ENCODE measurements around the gene ZNF19. TPM values are rescaled to one million over a fixed set of nuclear protein-coding genes. Genes with fewer than 3 reads are reported as not detected.
A peak's percentile ranks its signal among the peaks of the same experiment; 100 is the strongest.
"Not testable (repeated sequence)": the region's sequence is repeated elsewhere in the genome, so short reads cannot be mapped to it uniquely, and the experiment has no call there.

ZNF19 gene
- total and polyA plus RNA-seq, 5 donors: 1.7 to 4.0 (median 3.1) TPM

DNA sequence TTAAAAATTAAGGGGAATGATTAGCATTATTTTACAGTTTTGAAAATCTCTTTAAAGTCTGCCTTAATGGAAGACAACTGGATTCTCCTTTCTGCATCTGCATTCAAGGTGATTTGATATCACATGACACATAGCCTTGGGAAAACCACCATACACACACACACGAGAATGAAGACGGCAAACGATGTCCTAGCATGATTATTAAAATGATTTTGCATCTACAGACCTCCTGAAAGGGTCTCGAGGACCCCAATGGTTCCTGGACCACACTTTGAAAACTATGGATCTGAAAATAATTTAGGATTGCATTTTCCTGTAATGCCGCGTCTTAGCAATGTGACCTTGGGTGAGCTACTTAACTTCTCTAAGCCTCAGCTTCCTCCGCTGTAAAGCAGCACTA, 25.4 kb upstream of the ZNF19 start:
- no peaks in the 10 kb centered on the region for H3K27me3 ChIP-seq (ENCODE audit: control insufficient read depth, insufficient read depth)
- intact Hi-C loops (cut with DNase I): no loop called here
- ATAC-seq: no peak
- no peaks in the 10 kb centered on the region for H3K4me1 ChIP-seq (ENCODE audit: control insufficient read depth, insufficient read depth, low read length)
- no peak overlapping the region for H3K27ac ChIP-seq (ENCODE audit: low read length)
- no peak overlapping the region for H3K4me3 ChIP-seq (ENCODE audit: low read length)
- H3K9me3 ChIP-seq (ENCODE audit: control insufficient read depth, low read length): no peaks in the 10 kb centered on the region
- 84% methylated on average over 7 of the region's 7 CpGs for WGBS
- DNase-seq: no peak

DNA sequence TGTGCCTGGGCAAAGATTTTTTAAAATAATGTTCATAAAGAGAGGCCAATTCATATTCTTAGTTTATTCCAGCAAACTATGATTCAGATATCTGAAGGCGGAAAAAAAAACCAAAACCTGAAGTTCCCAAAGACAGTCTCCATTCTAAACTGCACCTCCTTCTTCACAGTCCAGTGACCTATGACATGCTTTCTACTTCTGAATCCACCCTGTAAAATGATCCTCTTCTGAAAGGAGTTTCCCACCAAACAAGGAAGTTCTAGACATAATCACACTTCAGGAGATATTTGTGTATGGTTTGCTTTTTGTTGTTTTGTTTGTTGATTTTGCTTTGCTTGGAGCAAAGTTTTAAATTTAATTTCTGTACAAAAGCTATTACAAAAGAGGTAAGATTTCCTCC, 24.2 kb upstream of the ZNF19 start:
- no peaks in the 10 kb centered on the region for H3K27me3 ChIP-seq (ENCODE audit: control insufficient read depth, insufficient read depth)
- no peaks in the 10 kb centered on the region for H3K9me3 ChIP-seq (ENCODE audit: control insufficient read depth, low read length)
- ATAC-seq (no peak), DNase-seq (no peak)
- no peaks in the 10 kb centered on the region for H3K4me1 ChIP-seq (ENCODE audit: control insufficient read depth, insufficient read depth, low read length)
- H3K27ac ChIP-seq (ENCODE audit: low read length): no peak overlapping the region
- WGBS: 77% methylated on average over 1 of the region's 1 CpG
- intact Hi-C loops (cut with DNase I): no loop called here
- H3K4me3 ChIP-seq (ENCODE audit: low read length): no peak overlapping the region

DNA sequence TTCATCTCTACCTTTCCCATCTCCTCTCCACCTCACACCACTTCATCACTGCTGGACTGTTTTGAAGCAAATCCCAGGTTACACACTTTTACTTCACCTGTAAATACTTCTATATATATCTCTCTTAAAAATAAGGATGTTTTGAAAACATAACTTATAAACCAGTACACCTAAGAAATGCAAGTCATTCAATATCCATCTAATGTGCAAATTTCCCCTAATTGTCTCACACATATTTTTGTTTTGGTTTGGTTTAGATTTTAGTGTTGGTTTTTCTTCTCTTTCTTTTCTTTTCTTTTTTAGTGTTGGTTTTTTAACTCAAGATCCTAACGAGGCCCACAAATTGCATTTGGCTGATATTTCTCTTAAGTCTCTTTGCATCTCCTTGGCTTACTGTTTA, 17.9 kb upstream of the ZNF19 start:
- Histone ChIP-seq H3K27me3 (ENCODE audit: control insufficient read depth, insufficient read depth) (no peaks in the 10 kb centered on the region), H3K27ac (ENCODE audit: low read length) (no peak overlapping the region), H3K4me1 (ENCODE audit: control insufficient read depth, insufficient read depth, low read length) (no peaks in the 10 kb centered on the region), H3K9me3 (ENCODE audit: control insufficient read depth, low read length) (no peaks in the 10 kb centered on the region), H3K4me3 (ENCODE audit: low read length) (no peak overlapping the region)
- 47% methylated on average over 1 of the region's 1 CpG for WGBS
- ATAC-seq (no peak), DNase-seq (no peak)
- intact Hi-C loops (cut with DNase I): no loop called here

DNA sequence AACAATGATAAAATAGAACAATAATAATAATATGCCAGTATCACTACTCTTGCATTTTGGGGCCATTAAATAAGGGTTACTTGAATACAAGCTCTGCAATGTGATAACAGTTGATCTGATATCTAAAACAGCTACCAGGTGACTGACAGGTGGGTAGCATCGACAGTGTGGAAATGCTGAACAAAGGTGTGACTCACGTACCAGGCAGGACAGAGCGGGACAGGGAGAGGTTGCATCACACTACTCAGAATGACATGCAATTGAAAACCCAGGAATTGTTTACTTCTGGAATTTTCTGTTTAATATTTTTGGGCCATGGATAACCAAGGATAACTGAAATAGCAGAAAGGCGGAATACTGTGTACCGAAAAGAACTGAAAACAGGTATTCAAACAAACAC, 15.8 kb upstream of the ZNF19 start:
- intact Hi-C loops (cut with DNase I): loop anchor here in 1 of 4 donors (5.0 kb wide), 1 partner anchor 93 kb away; no protein-coding TSS in a partner anchor
- Histone ChIP-seq H3K27ac (ENCODE audit: low read length) (no peak overlapping the region), H3K27me3 (ENCODE audit: control insufficient read depth, insufficient read depth) (no peaks in the 10 kb centered on the region), H3K4me1 (ENCODE audit: control insufficient read depth, insufficient read depth, low read length) (no peaks in the 10 kb centered on the region), H3K9me3 (ENCODE audit: control insufficient read depth, low read length) (no peaks in the 10 kb centered on the region), H3K4me3 (ENCODE audit: low read length) (no peak overlapping the region)
- DNase-seq: no peak
- 86% methylated on average over 5 of the region's 5 CpGs for WGBS
- no peak for ATAC-seq

DNA sequence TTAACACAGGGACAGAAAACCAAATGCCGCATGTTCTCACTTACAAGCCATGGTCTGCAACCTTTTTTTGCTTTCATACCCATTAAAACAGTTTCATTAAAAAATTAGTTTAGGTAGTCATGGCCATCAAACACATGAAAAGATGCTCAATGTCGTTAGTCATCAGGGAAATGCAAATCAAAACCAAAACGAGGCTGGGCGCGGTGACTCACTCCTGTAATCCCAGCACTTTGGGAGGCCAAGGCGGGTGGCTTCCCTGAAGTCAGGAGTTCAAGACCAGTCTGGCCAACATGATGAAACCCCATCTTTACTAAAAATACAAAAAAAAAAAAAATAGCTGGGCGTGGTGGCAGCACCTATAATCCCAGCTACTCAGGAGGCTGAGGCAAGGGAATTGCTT, 14.9 kb upstream of the ZNF19 start:
- WGBS: 73% methylated on average over 7 of the region's 7 CpGs
- not testable (repeated sequence) for H3K27me3 ChIP-seq (ENCODE audit: control insufficient read depth, insufficient read depth); H3K4me3 ChIP-seq (ENCODE audit: low read length); H3K9me3 ChIP-seq (ENCODE audit: control insufficient read depth, low read length); DNase-seq; ATAC-seq; H3K4me1 ChIP-seq (ENCODE audit: control insufficient read depth, insufficient read depth, low read length); H3K27ac ChIP-seq (ENCODE audit: low read length)
- intact Hi-C loops (cut with DNase I): loop anchor here in 1 of 4 donors (5.0 kb wide), 1 partner anchor 92 kb away; no protein-coding TSS in a partner anchor

DNA sequence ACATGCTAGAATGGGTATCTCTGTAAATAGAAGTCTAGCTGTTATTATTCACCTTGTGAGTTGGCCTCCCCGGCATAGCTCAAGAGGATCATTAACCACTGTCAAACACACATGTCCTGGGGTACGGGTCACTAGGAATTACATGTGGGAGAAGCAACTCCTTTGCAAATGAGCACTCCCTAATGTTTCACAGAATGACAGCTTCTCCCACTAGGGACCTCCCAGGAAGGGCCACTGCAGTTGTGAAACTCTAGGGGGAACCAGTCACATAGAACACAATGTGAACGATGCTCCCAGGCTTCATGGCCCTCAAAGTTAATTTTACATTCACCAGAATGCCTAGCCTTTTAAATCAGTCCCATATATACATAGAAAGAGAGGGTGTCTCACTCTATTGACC, 12.4 kb upstream of the ZNF19 start:
- intact Hi-C loops (cut with DNase I): loop anchor here in 2 of 4 donors (2.0 to 5.0 kb wide), 2 partner anchors 89 kb away; no protein-coding TSS in a partner anchor
- no peaks in the 10 kb centered on the region for H3K9me3 ChIP-seq (ENCODE audit: control insufficient read depth, low read length)
- H3K4me3 ChIP-seq (ENCODE audit: low read length): no peak overlapping the region
- no peak for ATAC-seq
- H3K4me1 ChIP-seq (ENCODE audit: control insufficient read depth, insufficient read depth, low read length): no peaks in the 10 kb centered on the region
- DNase-seq: no peak
- no peaks in the 10 kb centered on the region for H3K27me3 ChIP-seq (ENCODE audit: control insufficient read depth, insufficient read depth)
- WGBS: 50% methylated on average over 3 of the region's 3 CpGs
- no peak overlapping the region for H3K27ac ChIP-seq (ENCODE audit: low read length)

DNA sequence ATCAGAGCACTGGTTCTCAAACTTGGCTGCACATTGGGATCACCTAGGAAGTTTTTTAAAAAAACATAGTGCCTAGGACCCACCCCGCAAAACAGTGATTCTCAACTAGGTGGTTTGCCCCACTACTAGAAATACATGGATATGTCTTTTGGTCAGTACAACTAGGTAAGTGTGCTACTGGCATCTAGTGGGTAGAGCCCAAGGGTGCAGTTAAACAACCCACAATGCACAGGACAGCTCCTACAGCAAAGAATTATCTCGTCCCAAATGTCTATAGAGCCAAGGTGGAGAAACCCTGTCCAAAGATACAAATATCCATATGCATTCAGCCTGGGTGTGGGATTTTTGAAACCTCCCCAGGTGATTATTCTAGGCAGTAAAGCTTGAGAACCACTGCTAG, 11.8 kb upstream of the ZNF19 start:
- DNase-seq (no peak), ATAC-seq (no peak)
- no peaks in the 10 kb centered on the region for H3K27me3 ChIP-seq (ENCODE audit: control insufficient read depth, insufficient read depth)
- intact Hi-C loops (cut with DNase I): loop anchor here in 2 of 4 donors (2.0 to 5.0 kb wide), 2 partner anchors 88 to 89 kb away; no protein-coding TSS in a partner anchor
- no peaks in the 10 kb centered on the region for H3K9me3 ChIP-seq (ENCODE audit: control insufficient read depth, low read length)
- H3K27ac ChIP-seq (ENCODE audit: low read length): no peak overlapping the region
- H3K4me3 ChIP-seq (ENCODE audit: low read length): no peak overlapping the region
- H3K4me1 ChIP-seq (ENCODE audit: control insufficient read depth, insufficient read depth, low read length): no peaks in the 10 kb centered on the region
- WGBS: 63% methylated on average over 2 of the region's 2 CpGs

DNA sequence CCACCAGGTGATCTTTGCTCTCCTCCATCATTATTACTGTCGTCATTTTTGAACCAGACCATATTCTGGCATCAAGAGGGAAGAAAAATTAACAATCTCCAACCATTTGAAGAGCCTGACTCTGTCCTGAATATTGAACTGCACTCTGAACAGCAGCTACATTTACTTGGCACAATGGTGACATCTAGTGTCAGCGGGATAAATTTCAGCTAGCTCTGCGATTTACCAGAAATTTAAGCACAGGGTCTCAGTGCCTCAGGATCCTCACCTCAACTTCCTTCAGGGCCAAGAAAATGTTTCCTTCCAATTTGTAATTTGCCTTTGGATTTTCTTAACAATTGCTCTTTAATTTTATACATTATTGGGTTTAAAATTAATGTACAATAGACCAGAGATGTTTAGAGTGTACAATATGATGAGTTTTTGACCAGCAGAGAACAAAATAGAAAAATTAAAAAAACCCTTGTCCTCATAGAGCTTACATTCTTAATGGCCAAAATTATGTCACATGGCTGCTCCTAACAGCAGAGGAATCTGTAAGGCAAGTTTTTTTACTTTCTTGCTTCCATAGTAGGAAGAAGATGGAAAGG, 10.7 kb upstream of the ZNF19 start:
- 2% methylated on average over 3 of the region's 3 CpGs for WGBS
- Histone ChIP-seq H3K9me3 (ENCODE audit: control insufficient read depth, low read length) (no peaks in the 10 kb centered on the region), H3K27me3 (ENCODE audit: control insufficient read depth, insufficient read depth) (no peaks in the 10 kb centered on the region), H3K27ac (ENCODE audit: low read length) (no peak overlapping the region), H3K4me1 (ENCODE audit: control insufficient read depth, insufficient read depth, low read length) (no peaks in the 10 kb centered on the region), H3K4me3 (ENCODE audit: low read length) (no peak overlapping the region)
- intact Hi-C loops (cut with DNase I): loop anchor here in 3 of 4 donors (2.0 to 5.0 kb wide), 2 partner anchors 87 to 88 kb away; no protein-coding TSS in a partner anchor
- no peak for DNase-seq
- peak in 1 of 2 donors; percentile 71 for ATAC-seq

DNA sequence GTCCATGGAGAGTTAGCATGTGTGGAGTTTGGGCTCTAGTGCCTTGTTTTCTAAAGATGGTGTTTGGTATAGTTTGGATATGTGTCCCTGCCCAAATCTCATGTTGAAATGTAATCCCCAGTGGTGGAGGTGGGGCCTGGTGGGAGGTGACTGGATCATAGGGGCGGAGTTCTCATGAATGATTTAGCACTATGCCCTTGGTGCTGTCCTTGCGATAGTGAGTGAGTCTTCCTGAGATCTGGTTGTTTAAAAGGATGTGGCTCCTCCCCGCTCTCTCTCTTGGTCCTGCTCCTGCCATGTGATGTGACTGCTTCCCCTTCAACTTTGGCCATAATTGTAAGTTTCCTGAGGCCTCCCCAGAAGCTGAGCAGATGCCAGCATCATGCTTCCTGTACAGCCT, 8.9 kb upstream of the ZNF19 start:
- Histone ChIP-seq H3K27me3 (ENCODE audit: control insufficient read depth, insufficient read depth) (no peaks in the 10 kb centered on the region), H3K4me1 (ENCODE audit: control insufficient read depth, insufficient read depth, low read length) (no peaks in the 10 kb centered on the region), H3K27ac (ENCODE audit: low read length) (no peak overlapping the region), H3K4me3 (ENCODE audit: low read length) (no peak overlapping the region), H3K9me3 (ENCODE audit: control insufficient read depth, low read length) (no peaks in the 10 kb centered on the region)
- no peak for ATAC-seq
- intact Hi-C loops (cut with DNase I): loop anchor here in 1 of 4 donors (2.0 kb wide), 1 partner anchor 85 kb away; no protein-coding TSS in a partner anchor
- WGBS: 90% methylated on average over 3 of the region's 3 CpGs
- no peak for DNase-seq

DNA sequence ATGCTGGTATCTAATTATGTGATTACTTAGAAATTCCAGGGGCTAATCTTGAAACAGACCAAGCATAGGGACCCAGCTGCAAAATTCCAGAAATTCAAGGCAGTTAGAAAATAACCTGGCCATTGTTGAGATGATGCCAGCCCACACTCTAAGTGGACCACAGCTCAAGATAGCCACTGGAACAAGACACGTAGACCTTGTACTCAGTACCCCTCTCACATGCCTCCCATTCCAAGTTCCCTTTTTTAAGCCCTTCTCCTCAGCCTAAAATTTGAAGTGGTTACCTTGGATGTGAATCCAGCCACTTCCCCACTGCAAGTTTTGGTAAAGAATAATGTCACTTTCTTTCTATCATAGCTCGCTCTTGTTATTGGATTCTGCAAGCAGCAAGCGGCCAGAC, 4.1 kb upstream of the ZNF19 start:
- intact Hi-C loops (cut with DNase I): no loop called here
- H3K27me3 ChIP-seq (ENCODE audit: control insufficient read depth, insufficient read depth): no peaks in the 10 kb centered on the region
- 68% methylated on average over 3 of the region's 3 CpGs for WGBS

DNA sequence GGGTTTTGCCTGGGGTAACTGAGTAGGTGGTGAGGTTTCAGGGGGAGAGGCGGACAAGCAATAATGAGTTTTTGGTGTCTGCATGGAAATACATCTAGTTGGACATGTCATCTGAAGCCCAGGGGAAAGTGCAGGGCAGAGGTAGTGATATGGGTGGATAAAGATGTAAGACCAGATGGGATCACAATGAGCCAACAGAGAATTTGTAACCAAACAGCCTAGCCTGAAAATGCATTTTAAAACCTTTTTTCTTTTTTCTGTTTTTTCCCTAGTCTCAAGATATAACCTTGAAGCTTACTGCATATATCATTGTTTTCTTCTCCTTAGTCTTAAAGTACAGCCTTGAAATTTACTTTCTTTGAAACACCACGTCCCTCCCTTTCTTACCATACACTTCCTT, 3.7 kb upstream of the ZNF19 start:
- Histone ChIP-seq H3K9me3 (ENCODE audit: control insufficient read depth, low read length) (no peaks in the 10 kb centered on the region), H3K27me3 (ENCODE audit: control insufficient read depth, insufficient read depth) (no peaks in the 10 kb centered on the region), H3K27ac (ENCODE audit: low read length) (no peak overlapping the region), H3K4me1 (ENCODE audit: control insufficient read depth, insufficient read depth, low read length) (no peaks in the 10 kb centered on the region), H3K4me3 (ENCODE audit: low read length) (no peak overlapping the region)
- 58% methylated on average over 2 of the region's 2 CpGs for WGBS
- intact Hi-C loops (cut with DNase I): no loop called here
- ATAC-seq: no peak
- no peak for DNase-seq

More for the DNA sequence above, 4.1 kb upstream of the ZNF19 start:
- ATAC-seq (no peak), DNase-seq (no peak)
- Histone ChIP-seq H3K4me1 (ENCODE audit: control insufficient read depth, insufficient read depth, low read length) (no peaks in the 10 kb centered on the region), H3K9me3 (ENCODE audit: control insufficient read depth, low read length) (no peaks in the 10 kb centered on the region), H3K4me3 (ENCODE audit: low read length) (no peak overlapping the region), H3K27ac (ENCODE audit: low read length) (no peak overlapping the region)

DNA sequence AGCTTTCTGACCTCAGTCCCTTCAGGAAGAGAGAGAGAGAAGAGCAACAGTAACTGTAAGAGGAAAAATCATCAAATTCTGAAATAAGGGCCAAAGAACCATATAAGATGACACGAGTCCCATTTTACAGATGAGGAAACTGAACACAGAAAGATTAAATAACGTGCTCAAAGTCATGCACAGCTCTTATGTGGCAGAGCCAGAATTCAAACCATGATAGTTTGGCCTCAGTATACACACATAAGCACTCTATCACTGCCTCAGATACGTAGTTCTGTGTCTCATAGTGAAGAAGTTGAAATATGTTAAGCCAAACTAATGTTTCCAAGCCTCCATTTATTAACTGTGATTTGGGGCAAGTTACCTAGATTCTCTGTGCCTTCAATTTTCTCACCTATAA, 1.9 kb upstream of the ZNF19 start:
- no peak for ATAC-seq
- H3K4me3 ChIP-seq (ENCODE audit: low read length): no peak overlapping the region
- no peak for DNase-seq
- no peaks in the 10 kb centered on the region for H3K4me1 ChIP-seq (ENCODE audit: control insufficient read depth, insufficient read depth, low read length)
- H3K9me3 ChIP-seq (ENCODE audit: control insufficient read depth, low read length): no peaks in the 10 kb centered on the region
- WGBS: 46% methylated on average over 3 of the region's 3 CpGs
- intact Hi-C loops (cut with DNase I): no loop called here
- H3K27ac ChIP-seq (ENCODE audit: low read length): no peak overlapping the region
- no peaks in the 10 kb centered on the region for H3K27me3 ChIP-seq (ENCODE audit: control insufficient read depth, insufficient read depth)

Measured in right cardiac atrium (tissue), 5 donors.